Measurements from ENCODE around the gene KIF23.

Gene KIF23

GRCh38 chr15:69490356-69491037 is 76.3 kb downstream of the KIF23 start:
- TF ChIP-seq CTCF (IDR thresholded peaks at IDR 0.05; ENCODE audit: borderline replicate concordance, control extremely low read depth, extremely low read depth, insufficient read depth, missing control alignments): no peak
- in situ Hi-C loops (cut with MboI; ENCODE audit: low sequenced_read_pairs, unreplicated experiment): loop anchor here (25.0 kb wide), 1 partner anchor 997 kb away; no protein-coding TSS in a partner anchor
- DNase-seq (ENCODE audit: low spot score): no peak

- in situ Hi-C loops (cut with MboI; ENCODE audit: low sequenced_read_pairs, unreplicated experiment): loop anchor here (25.0 kb wide), 1 partner anchor 996 kb away; no protein-coding TSS in a partner anchor
- no peak for TF ChIP-seq CTCF (IDR thresholded peaks at IDR 0.05; ENCODE audit: borderline replicate concordance, control extremely low read depth, extremely low read depth, insufficient read depth, missing control alignments)
- DNase-seq (ENCODE audit: low spot score): no peak
These were observed 76.9 kb downstream of the KIF23 start for GRCh38 chr15:69491038-69491505.

- TF ChIP-seq CTCF (IDR thresholded peaks at IDR 0.05; ENCODE audit: borderline replicate concordance, control extremely low read depth, extremely low read depth, insufficient read depth, missing control alignments): no peak
- no peak for DNase-seq (ENCODE audit: low spot score)
- in situ Hi-C loops (cut with MboI; ENCODE audit: low sequenced_read_pairs, unreplicated experiment): loop anchor here (25.0 kb wide), 1 partner anchor 994 kb away; no protein-coding TSS in a partner anchor
These were observed 79.3 kb downstream of the KIF23 start for GRCh38 chr15:69493406-69493805.

- TF ChIP-seq CTCF (IDR thresholded peaks at IDR 0.05; ENCODE audit: borderline replicate concordance, control extremely low read depth, extremely low read depth, insufficient read depth, missing control alignments): no peak
- in situ Hi-C loops (cut with MboI; ENCODE audit: low sequenced_read_pairs, unreplicated experiment): loop anchor here (25.0 kb wide), 1 partner anchor 991 kb away; no protein-coding TSS in a partner anchor
- DNase-seq (ENCODE audit: low spot score): no peak
These were observed 81.9 kb downstream of the KIF23 start for GRCh38 chr15:69496001-69496400.

GRCh38 chr15:69497076-69497475 is 82.9 kb downstream of the KIF23 start:
- no peak for DNase-seq (ENCODE audit: low spot score)
- TF ChIP-seq CTCF (IDR thresholded peaks at IDR 0.05; ENCODE audit: borderline replicate concordance, control extremely low read depth, extremely low read depth, insufficient read depth, missing control alignments): no peak
- in situ Hi-C loops (cut with MboI; ENCODE audit: low sequenced_read_pairs, unreplicated experiment): loop anchor here (25.0 kb wide), 1 partner anchor 990 kb away; no protein-coding TSS in a partner anchor

- DNase-seq (ENCODE audit: low spot score): no peak
- in situ Hi-C loops (cut with MboI; ENCODE audit: low sequenced_read_pairs, unreplicated experiment): loop anchor here (25.0 kb wide), 1 partner anchor 990 kb away; no protein-coding TSS in a partner anchor
- TF ChIP-seq CTCF (IDR thresholded peaks at IDR 0.05; ENCODE audit: borderline replicate concordance, control extremely low read depth, extremely low read depth, insufficient read depth, missing control alignments): no peak
These were observed 83.5 kb downstream of the KIF23 start for GRCh38 chr15:69497667-69498066.

All from GM13976 (cell line).